NCI-H1105 (cell line): ENCODE results near the gene UGP2.
"Not testable (repeated sequence)": the region's sequence is repeated elsewhere in the genome, so short reads cannot be mapped to it uniquely, and the experiment has no call there.

Experiments used
- DNase-seq: peaks from one replicate; lab custom pipeline; 2025; lab: John Stamatoyannopoulos, UW

UGP2 gene

DNA sequence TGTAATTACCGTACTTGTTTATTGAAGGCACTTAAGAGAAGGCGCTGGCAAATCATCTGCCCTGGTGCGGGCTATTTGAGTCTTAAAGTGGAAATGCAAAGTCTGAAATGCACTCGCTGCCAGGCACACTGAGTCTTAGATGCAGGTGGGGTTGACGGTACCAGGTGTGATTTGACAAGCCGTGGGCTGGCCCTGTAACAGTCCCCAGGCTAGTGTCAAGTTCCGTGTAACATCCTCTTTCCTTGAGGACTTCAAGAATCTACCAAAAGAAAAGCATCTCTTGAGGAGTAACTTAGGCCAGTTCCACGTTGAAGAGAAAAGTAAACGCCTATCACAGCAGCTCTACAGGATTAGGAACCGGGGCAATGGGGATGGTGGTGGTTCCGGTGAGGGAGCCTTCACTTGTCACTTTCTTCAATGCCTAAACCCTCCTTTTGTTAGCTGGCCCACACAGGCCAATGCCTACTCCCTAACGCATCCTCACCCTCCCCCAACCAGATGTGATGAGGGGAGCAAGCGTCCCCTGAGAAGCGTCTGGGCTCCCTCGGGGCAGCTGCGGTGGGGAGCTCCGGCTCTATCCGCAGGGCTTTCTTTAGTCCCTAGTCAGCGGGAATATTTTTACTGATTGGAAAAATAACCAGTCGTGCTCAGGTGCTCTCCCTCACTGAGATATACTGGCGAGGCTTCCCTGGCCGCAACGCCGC is 1.5 kb upstream of the UGP2 start:
- DNase-seq: no peak

DNA sequence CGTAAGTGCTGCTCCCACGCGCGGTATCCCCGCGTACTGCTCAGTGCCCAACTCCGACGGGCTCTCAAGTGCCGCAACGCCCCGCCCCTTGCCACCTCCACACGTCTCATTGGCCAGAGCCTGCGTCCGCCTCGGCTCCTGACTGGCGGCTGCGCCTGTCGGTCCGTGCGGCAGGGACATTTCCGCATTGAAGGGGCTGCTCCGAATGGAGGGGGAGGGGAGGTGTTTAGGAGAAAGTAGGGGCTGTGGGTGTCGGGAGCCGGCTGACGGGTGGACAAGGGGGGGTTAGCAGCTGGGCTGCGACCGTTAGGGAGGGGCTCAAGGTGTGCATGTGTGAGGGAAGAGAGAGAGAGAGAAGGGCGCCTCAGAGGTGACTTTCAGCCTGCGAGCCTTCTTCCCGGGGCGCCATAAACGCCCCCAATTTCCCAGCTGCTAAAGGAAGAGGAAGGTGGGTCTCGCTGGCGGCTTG is 877 bp upstream of the UGP2 start:
- DNase-seq: peak; percentile 98

DNA sequence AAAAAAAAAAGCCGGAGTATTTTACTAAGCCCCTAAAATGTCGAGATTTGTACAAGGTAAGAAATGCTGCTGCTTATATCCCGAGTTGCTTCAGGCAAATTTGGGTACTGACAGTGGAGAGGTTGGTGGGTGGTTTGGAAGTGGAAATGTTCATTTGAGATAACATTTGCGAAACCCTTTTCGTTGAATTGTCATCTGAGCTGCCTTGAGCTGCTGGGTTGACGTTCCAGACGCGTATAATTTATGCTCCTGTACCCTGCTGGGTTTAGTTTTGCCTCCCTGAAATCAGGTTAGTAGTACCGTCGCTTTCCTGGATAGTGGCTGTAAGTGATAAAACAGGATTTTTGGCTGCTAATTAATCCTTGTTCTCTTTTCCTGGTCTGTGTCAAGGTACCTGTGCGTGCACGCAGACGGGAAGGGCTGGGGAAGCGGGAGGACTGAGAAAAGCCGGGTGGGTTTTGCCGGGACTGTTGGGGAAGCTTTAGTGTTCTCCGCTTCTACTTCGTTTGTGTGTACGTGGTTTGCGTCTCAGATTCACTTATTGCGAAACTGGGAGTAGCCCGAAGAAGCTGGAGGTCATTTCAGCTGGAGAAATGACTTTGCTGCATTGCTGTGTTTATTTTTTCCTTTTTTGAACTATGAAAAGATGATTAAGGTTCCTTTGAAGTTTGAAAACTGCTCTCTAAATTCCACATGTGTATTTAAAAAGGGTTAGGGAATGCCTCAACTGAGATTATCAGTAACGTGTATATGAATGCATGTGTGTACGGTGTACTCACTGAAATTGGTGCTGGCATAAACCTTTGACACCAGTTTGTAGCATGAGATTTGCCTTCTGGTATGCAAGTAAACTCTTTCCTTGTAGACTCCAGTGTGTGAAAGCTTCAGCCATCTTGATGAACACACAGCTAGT is 709 bp downstream of the UGP2 start:
- DNase-seq: no peak

DNA sequence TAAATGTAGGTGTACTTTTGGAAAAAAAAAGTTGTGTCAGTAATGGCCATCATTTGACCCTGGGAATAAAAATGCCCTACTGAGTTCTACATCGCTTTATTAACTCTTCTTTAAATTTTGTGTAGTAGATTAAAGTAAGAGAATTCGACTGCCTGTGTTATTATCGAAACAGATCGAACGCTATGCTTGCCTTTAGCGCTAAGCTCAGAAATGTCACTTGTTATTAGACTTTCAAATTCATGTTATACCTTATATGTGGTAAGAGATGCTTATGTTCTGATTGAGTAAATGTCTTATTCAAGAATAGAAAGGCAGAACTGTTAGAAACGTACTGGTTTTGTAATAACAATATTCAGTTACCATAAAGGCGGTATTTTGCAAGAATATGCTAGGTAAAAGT is 1.4 kb downstream of the UGP2 start:
- no peak for DNase-seq

DNA sequence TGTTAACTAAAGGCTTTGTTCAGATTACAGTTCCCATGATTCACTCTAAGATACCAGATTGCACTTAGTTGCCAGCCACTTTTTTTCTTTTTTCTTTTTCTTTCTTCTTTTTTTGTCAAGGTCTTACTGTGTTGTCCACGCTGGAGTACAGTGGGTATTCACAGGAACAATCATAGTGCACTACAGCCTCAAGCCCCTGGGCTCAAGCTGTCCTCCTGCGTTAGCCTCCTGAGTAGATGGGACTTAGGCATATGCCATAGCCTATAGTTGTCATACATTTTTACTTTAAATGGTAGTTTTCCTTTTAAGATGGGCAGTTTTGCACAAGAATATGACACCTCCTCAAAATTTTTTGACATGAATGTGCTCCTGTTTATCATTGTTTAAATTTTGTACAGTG is 2.1 kb downstream of the UGP2 start:
- no peak for DNase-seq

DNA sequence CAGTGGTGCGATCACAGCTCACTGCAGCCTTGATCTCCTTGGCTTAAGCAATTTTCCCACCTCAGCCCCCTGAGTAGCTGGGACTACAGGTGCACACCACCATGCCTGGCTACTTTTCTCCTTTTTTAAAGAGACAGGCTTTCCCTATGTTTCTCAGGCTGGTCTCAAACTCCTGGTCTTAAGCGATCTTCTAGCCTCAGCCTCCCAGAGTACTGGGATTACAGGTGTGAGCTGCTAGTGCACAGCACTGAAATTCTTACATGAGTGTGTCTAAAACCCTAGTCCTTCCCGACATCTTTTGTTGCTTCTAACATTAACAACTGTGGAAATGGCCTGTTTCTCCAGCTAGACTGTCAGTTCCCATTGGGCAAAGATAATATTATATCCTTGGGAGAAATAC is 2.9 kb downstream of the UGP2 start:
- DNase-seq: no peak

DNA sequence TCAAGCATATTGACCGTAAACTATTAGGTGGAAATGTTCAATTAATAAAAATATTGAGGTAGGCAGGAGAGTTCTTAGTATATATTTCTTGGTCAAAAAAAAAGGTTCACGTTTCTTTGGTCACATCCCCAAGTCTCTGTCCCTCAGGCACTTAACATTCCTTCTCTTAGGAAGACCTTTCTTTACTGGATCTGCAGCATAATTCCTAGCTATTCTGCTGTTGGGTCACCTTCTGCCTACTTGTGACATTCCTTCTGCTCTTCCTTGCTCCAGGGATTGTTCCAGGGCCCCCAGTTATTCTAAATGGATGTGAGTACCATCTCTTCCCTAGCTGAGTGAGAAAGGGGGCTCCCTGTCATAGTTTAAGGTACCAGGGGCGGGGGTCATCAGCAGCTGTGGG is 4.2 kb downstream of the UGP2 start:
- DNase-seq: no peak

DNA sequence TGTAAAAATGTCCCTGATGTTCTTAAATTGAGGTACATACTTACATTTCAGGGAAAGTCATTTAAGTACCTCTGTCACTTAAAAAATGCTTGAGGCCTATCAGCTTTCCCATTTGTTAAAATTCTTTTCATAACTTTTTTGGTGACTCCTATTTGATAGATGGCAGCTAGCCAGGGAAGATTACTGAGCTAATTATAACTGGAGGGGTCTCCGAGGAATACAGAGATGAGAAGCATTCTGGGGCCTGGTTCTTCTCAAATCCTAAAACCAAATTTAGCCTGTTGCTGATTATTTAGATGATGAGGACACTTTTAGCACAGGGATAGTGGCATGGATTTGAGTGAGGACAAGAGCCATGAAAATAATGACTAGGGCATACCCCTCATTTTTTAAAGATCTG is 4.8 kb downstream of the UGP2 start:
- DNase-seq: no peak

DNA sequence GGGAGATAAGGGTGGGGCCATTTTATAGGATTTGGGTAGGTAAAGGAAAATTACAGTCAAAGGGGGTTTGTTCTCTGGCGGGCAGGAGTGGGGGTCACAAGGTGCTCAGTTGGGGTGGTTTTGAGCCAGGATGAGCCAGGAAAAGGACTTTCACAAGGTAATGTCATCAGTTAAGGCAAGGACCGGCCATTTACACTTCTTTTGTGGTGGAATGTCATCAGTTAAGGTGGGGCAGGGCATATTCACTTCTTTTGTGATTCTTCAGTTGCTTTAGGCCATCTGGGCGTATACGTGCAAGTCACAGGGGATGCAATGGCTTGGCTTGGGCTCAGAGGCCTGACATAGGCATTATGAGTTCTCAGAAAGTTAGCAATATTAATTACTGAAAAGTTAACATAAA is 5.9 kb downstream of the UGP2 start:
- not testable (repeated sequence) for DNase-seq

DNA sequence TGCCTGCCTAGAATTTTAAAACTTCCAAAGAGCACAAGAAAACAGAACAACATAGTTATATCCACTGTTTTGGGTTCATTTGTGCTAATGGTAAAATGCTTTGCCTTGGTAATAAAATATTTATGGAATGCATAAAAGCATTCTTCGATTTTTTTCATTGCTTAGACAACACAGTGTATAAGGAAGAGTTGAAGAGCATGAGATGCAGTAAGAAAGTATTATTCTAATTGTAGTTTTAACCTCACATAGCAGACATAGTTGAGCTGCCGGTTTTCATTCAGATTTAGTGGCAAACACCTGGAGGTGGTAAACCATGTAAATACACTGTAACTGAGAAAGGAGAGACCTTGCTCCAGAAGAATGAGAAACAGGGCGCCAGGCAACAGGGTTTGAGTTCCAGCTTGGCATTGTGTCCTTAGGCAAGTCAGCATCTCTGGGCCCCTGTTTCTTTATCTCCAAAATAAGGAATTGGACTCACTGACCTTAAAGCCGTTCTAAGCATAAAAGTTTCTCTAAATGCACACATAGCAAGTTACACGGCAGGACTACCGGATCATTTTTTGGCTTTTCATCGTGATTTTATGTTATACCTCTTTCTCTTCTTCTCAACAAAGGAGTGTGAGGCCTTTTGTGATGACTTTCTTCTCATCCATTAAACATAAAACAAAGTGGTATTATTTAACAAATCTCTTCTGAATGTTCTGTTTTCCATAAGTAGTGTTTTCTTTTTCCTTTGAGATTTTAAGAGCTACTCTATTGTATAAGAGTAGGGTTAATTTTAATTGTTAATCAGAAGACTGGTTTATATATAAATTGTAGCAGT is 7.9 kb downstream of the UGP2 start:
- DNase-seq: no peak

DNA sequence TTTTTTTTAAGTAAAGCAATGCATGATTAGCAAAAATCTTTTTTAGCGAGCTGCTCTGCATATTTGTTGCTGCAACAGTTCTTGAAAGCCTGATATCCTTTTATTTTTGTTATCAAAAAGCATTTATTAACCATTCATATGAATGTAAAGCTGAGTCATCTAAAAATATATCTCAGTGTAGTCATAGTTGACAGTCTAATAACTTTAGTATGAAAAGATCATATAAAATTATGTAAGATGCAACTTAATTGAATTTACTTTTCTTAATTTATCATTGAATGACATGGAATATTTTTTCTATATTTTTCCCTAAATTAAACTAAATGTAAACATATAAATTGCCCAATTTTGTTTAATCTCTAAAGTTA is 8.5 kb downstream of the UGP2 start:
- DNase-seq: no peak

DNA sequence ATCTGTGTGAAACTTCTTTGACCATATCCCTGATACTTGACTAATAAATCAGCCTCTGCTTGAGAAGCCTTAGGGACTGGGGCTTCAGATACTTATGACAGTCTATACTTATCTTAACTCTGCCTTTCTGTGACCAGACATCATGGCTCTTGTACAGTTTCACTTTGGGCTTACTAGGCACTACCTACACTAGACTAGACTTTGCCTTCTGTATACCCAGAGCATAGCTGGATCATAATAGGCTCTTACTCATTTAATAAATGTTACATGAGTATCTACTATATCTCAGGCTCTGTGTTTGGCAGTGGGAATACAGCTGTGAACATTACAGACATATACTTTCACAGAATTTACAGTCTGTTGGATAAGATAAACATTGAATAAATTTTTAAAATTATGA is 9.0 kb downstream of the UGP2 start:
- no peak for DNase-seq

DNA sequence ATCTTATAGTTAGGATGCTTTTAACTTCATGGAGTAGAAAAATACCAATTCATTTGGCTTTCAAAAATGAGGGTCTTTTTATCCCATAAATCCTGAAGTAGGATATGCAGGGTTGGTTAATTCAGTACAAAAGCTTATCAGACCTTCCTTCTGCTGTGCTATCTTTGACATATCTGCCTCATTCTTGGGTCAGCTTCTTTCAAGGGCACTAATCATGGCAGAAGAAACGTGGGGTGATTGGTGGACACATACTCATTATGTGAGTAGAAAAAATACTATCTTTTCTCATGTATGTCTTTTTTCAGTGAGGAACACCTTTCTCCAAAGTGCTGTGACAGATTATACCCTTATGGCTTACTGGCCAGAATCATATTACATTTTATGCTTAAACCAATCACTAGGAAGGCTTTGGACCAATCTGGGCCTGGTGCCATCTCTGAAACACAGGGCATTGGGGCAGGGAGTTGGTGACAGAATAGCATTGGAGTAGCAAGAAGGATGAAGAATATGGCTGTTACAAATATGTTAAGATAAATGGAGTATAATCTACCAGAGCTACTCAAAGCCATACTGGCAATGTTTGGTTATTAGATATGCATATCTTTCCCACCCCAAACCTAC is 10.1 kb downstream of the UGP2 start:
- DNase-seq: no peak

DNA sequence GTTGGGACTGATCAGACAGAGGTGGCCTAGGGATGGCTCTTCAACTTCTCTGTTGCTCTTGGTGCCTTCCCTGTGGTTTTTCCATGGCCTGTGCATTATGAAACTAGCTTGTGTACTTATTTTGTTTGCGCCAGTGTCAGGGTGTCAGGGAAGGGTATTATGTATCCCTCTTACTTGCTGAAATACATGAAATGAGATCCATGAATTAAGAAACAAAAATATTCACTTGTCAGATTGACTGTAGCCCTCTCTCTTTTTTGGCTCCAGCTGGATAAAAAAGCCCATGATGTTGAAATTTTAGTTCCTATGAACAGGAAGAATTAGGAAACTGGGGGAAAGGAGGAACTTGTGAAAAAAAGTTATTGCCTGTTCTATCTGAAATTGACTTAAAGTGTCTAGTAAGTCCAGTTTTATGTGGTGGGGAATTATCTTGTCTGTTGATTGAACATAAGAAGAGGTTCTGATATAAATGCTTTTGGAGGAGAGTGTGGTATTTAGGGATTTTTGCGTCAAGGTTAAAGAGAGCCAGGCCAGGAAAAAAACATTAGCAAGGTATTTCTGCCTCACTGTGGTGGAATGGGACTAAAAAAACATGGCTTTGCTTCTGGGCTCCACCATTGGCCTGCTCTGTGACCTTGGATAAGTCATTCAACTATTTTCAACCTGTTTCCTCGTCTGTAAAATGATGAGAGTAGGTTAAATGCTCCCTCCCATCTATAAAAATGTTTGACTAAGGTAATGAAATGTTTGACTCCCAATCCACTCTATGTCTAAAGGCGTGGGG is 12.0 kb downstream of the UGP2 start:
- DNase-seq: no peak

DNA sequence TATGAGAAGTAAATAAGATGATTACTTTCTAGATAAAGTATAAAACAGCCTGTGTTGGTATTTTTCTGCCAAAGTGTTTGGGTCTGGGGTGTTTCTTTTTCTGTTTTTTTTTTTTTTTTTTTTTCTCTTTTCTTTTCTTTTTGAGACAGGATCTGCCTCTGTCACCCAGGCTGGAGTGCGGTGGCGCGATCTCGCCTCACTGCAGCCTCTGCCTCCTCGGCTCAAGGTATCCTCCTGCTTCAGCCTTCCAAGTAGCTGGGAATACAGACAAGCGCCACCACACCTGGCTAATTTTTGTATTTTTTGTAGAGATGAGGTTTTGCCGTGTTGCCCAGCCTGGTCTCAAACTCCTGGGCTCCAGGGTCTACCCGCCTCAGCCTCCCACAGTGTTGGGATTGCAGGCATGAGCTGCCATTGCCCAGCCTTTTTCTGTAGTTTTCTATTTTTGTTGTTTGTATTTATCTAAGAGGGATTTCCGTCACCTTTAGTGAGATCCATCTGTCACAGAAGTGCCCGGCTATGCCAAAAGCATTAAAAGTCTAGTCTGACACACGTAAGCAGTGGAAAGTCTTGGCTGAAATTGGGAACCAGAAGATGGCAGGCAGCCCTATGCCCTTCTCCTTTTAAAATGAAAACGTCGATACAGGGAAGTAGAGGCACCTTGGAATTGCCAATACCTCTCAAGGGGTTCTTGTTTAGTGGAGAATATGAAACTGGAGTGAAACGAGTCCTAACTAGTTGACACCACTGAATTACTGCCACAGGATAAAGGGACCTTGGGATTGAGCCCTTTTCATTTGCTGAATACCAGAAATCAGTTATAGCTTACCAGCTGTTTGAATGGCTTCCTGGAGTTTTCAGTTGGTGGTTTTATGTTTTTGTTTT is 14.0 kb downstream of the UGP2 start:
- no peak for DNase-seq

DNA sequence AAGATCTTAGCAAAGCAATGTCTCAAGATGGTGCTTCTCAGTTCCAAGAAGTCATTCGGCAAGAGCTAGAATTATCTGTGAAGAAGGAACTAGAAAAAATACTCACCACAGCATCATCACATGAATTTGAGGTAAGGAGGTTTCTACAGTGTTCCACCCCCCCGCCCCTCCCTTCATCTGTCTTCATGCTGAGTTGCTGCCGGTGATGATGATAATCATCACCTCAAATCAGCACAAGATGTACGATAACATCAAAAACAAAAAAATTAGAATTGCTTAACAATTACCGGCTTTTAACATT is 14.6 kb downstream of the UGP2 start:
- DNase-seq: no peak

DNA sequence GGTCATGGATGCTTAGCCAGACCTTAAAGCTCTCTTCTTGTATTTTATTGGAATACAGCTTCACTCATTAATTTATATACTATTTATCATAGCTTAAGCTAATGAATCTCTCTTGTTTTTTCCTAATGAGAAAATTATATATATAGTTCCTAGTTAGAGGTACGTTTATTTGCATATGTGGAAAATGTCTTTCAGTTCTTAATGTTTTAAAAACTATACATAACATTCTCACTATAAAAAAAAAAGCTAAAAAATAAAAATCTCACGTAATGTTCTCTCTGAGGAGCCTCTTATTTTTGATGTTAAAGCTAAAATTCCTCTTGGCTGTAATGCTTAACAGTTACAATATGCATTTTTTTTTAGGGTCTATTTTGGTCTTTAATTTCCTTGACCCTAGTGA is 16.6 kb downstream of the UGP2 start:
- DNase-seq: no peak

DNA sequence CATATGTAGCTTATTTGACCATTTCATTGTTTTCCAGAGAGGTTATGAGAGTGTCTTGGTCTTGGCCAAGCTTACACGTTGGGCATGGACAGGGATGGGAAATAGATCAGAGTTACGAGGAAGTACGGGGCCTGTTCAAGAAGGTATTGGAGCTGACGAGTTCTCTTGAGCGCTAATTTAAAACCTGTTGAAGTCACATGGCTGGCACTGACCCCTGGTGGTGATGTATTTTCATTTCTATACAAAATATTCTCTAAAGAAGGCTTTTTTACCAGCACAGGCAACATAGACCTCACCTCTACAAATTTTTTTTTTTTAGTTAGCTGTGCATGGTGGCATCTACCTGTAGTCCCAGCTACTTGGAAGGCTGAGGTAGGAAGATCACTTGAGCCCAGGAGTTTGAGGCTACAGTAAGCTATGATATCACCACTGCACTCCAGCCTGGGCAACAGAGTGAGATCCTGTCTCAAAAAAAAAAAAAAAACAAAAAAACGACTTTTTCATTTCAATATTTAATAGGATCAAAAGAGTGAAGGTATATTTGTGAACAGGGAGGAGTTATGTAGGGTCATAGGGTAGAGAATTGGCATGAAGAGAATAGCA is 19.6 kb downstream of the UGP2 start:
- DNase-seq: no peak

DNA sequence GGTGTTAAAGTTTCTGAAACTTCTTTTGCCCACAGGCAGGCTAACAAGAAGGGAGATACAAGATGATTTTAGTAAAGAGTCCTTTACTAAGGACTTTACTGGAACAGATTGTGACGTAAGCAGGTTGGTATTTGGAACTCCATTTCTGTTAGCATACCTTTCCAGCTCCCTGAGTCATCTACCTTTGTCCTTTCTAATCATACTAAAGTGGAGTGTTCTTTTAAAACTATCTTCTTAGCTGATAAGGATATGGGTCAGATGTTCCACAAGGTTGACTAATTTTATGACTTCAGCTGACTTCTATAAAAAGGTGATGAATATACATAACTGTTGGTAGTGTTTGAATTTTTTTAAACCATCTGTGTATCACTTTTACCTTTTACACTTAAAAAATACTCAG is 21.1 kb downstream of the UGP2 start:
- no peak for DNase-seq

DNA sequence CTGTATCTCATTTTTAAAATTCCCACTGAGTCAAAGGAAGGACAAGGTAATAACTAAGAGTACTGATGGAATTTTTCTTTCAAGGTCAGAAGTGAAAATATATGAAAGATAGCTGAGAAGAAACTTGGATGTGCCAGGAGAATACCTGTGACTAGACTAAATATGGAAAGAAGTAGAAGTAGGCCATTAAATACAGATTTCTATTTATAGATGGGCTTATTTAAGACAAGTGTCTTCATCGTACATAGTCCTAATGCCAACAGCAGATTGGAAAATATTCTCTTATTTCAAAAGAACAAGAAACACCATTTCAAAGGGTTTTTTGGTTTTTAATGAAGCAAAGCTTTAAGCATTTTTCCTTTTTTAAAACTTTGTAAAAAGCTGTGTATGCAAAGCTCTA is 22.0 kb downstream of the UGP2 start:
- DNase-seq: no peak
